HepG2 (cell line): Measurements from ENCODE around the gene PKN2. TPM values are rescaled to one million over a fixed set of nuclear protein-coding genes. Genes with fewer than 3 reads are reported as not detected.

Experiments
- ATAC-seq: fragments of 200-7000 bp; cut with Tn5 transposase; 3 replicates; pipeline ENCODE4 v1.9.1; 2020; ENCODE audit warnings: mild to moderate bottlenecking, moderate library complexity
- BruUV-seq: library from RNA; stranded (reverse); fragments of 400-500 nt; replicated peaks from 2 replicates; lab custom pipeline; 2021; lab: Mats Ljungman, UMichigan
- CTCF ChIA-PET: fragments of 300-600 bp; formaldehyde crosslinking; extraction: SDS; loops from one replicate; lab custom pipeline; 2021; ENCODE audit warnings: low total read pairs, inconsistent platforms, low intra/inter-chr PET ratio; lab: Yijun Ruan, JAX
- POLR2A ChIA-PET: fragments of 350-600 bp; sonication (Branson Sonifier 250); formaldehyde crosslinking; loops from one replicate; lab custom pipeline; 2020; ENCODE audit warnings: antibody characterized with exemption, inconsistent platforms; lab: Yijun Ruan, JAX
- DNase-seq: peaks from one replicate; pipeline ENCODE4 v3.0.0-alpha.2; 2015; ENCODE audit warnings: low spot score
- FAIRE-seq: peaks from 3 replicates; lab custom pipeline; 2011; peaks lifted over from hg19 to GRCh38; lab: Jason Lieb, UNC
- H2AFZ ChIP-seq: one replicate; pipeline ENCODE4 v1.6.1; 2011; ENCODE audit warnings: low read length, inconsistent platforms
- H3K27ac ChIP-seq: fragments of 300-600 bp; 3 replicates; pipeline ENCODE4 v1.8.0; 2011; ENCODE audit warnings: mixed run types, mild to moderate bottlenecking, mixed read lengths, low read length, inconsistent platforms; ENCODE audit not compliant: insufficient read depth; ENCODE audit errors: extremely low read length
- H3K27me3 ChIP-seq, 2 experiments: fragments of 200-600 bp in 1 of 2; 2 replicates in 1 of 2; 3 replicates in 1 of 2; pipeline versions ENCODE4 v1.6.0 to v1.8.0; 2011; ENCODE audit warnings: low read length in 2 of 2, mild to moderate bottlenecking in 2 of 2, moderate library complexity in 2 of 2, inconsistent platforms in 1 of 2; ENCODE audit not compliant: insufficient read depth in 2 of 2, control insufficient read depth in 1 of 2
- H3K36me3 ChIP-seq, 2 experiments: fragments of 200-600 bp in 1 of 2; replicated peaks in 1 of 2; 2 replicates in 1 of 2; 3 replicates in 1 of 2; pipeline versions ENCODE4 v1.5.1 to v1.8.0; 2011; ENCODE audit warnings: low read length in 2 of 2, inconsistent platforms in 1 of 2; ENCODE audit not compliant: insufficient read depth in 2 of 2, control insufficient read depth in 1 of 2
- H3K4me1 ChIP-seq: 2 replicates; pipeline ENCODE4 v1.5.1; 2012; ENCODE audit warnings: low read length, inconsistent platforms; ENCODE audit not compliant: insufficient read depth
- H3K4me2 ChIP-seq: 2 replicates; pipeline ENCODE4 v1.6.0; 2011; ENCODE audit warnings: low read depth, low read length, inconsistent platforms
- H3K4me3 ChIP-seq, 3 experiments: fragments of 200-600 bp in 1 of 3; sonication (generic), shearing (Covaris generic) in 1 of 3; replicated peaks in 1 of 3; 2 replicates each; pipeline ENCODE4 v1.5.1; 2011 to 2016; ENCODE audit warnings: low read length in 3 of 3, inconsistent platforms in 2 of 3, low read depth in 2 of 3, mild to moderate bottlenecking in 2 of 3, control low read depth in 1 of 3, mixed read lengths in 1 of 3; ENCODE audit not compliant: insufficient read depth in 1 of 3
- H3K79me2 ChIP-seq: one replicate; pipeline ENCODE4 v1.6.1; 2011; ENCODE audit warnings: low read length, inconsistent platforms; ENCODE audit not compliant: insufficient read depth
- H3K9ac ChIP-seq: 2 replicates; pipeline ENCODE4 v1.6.0; 2011; ENCODE audit warnings: mild to moderate bottlenecking, low read depth, low read length, inconsistent platforms; ENCODE audit not compliant: insufficient read depth
- H3K9me3 ChIP-seq: 2 replicates; pipeline ENCODE4 v1.5.1; 2012; ENCODE audit warnings: mild to moderate bottlenecking, low read length
- H4K20me1 ChIP-seq: 2 replicates; pipeline ENCODE4 v1.6.0; 2011; ENCODE audit warnings: inconsistent platforms, mild to moderate bottlenecking, low read length, moderate library complexity; ENCODE audit not compliant: insufficient read depth
- BCL3 ChIP-seq: sonication (generic); formaldehyde crosslinking; IDR thresholded peaks from 2 replicates; pipeline ENCODE4 v1.5.1; 2020; ENCODE audit warnings: mild to moderate bottlenecking, missing genetic modification reagents, moderate library complexity
- GMEB1 ChIP-seq: sonication (generic); formaldehyde crosslinking; IDR thresholded peaks from 2 replicates; pipeline ENCODE4 v1.5.1; 2020; ENCODE audit warnings: missing genetic modification reagents, mild to moderate bottlenecking, borderline replicate concordance
- HMG20B ChIP-seq: conservative IDR thresholded peaks from 2 replicates; pipeline ENCODE4 v1.6.1; 2016; ENCODE audit warnings: missing genetic modification reagents, missing compliant biosample characterization
- MLLT10 ChIP-seq: sonication (generic); formaldehyde crosslinking; IDR thresholded peaks from 2 replicates; pipeline ENCODE4 v1.4.0; 2020; ENCODE audit warnings: missing genetic modification reagents
- MZF1 ChIP-seq: sonication (generic); formaldehyde crosslinking; IDR thresholded peaks from 2 replicates; pipeline ENCODE4 v1.8.1; 2023; ENCODE audit warnings: mild to moderate bottlenecking, missing genetic modification reagents, borderline replicate concordance
- NFIC ChIP-seq: IDR thresholded peaks from 2 replicates; pipeline ENCODE4 v1.6.1; 2012; ENCODE audit warnings: mild to moderate bottlenecking, low read length, inconsistent platforms
- PHF20 ChIP-seq: sonication (generic); formaldehyde crosslinking; IDR thresholded peaks from 2 replicates; pipeline ENCODE4 v1.5.0; 2020; ENCODE audit warnings: mild to moderate bottlenecking, missing genetic modification reagents
- SAP130 ChIP-seq: IDR thresholded peaks from 2 replicates; pipeline ENCODE4 v1.6.1; 2016; ENCODE audit warnings: low read depth
- SIX1 ChIP-seq: sonication (generic); formaldehyde crosslinking; IDR thresholded peaks from 2 replicates; pipeline ENCODE4 v1.4.0; 2020; ENCODE audit warnings: missing genetic modification reagents, borderline replicate concordance
- TBX2 ChIP-seq: sonication (generic); formaldehyde crosslinking; IDR thresholded peaks from 2 replicates; pipeline ENCODE4 v1.5.0; 2020; ENCODE audit warnings: missing genetic modification reagents, mild to moderate bottlenecking, borderline replicate concordance
- TSC22D2 ChIP-seq: sonication (generic); formaldehyde crosslinking; IDR thresholded peaks from 2 replicates; pipeline ENCODE4 v1.5.1; 2020; ENCODE audit warnings: missing genetic modification reagents, mild to moderate bottlenecking, borderline replicate concordance
- WIZ ChIP-seq: sonication (generic); formaldehyde crosslinking; IDR thresholded peaks from 2 replicates; pipeline ENCODE4 v1.5.1; 2020; ENCODE audit warnings: mild to moderate bottlenecking, missing genetic modification reagents
- ZBTB39 ChIP-seq: sonication (generic); formaldehyde crosslinking; IDR thresholded peaks from 2 replicates; pipeline ENCODE4 v1.5.0; 2020; ENCODE audit warnings: missing genetic modification reagents
- ZBTB8A ChIP-seq: sonication (generic); formaldehyde crosslinking; IDR thresholded peaks from 2 replicates; pipeline ENCODE4 v1.4.0; 2020; ENCODE audit warnings: mild to moderate bottlenecking, low read depth, missing genetic modification reagents, borderline replicate concordance
- ZKSCAN8 ChIP-seq: IDR thresholded peaks from 2 replicates; pipeline ENCODE4 v1.6.1; 2016; ENCODE audit warnings: borderline replicate concordance, missing genetic modification reagents, missing compliant biosample characterization
- ZNF383 ChIP-seq: sonication (generic); formaldehyde crosslinking; IDR thresholded peaks from 2 replicates; pipeline ENCODE4 v1.4.0; 2020; ENCODE audit warnings: missing genetic modification reagents, mild to moderate bottlenecking, borderline replicate concordance
- ZNF558 ChIP-seq: sonication (generic); formaldehyde crosslinking; IDR thresholded peaks from 2 replicates; pipeline ENCODE4 v1.9.0; 2022; ENCODE audit warnings: mild to moderate bottlenecking, missing genetic modification reagents, borderline replicate concordance
- WGBS: methylation state at CpG from one replicate; pipeline ENCODE4 v1.1.6; 2017; ENCODE audit warnings: low lambda C conversion rate; 5-methylcytosine and 5-hydroxymethylcytosine counted together
- in situ Hi-C: cut with HindIII; loops from 2 replicates; pipeline ENCODE4 v1.10.0; 2017; ENCODE audit warnings: low pct_unique_long_range_greater_than_20kb; ENCODE audit not compliant: extremely low pct_ligation_motif_present
- intact Hi-C: fragments of 100-400 bp; cut with micrococcal nuclease; formaldehyde crosslinking; loops from one replicate; pipeline ENCODE4 v1.10.0; 2022; ENCODE audit not compliant: unreplicated experiment
- polyA plus RNA-seq, 8 experiments: library from polyadenylated mRNA; depleted of rRNA in 3 of 8; stranded (reverse) in 7 of 8; unstranded in 1 of 8; fragments of >200 nt; fragmentation: Illumina TruSeq in 4 of 8; extraction: Trizol in 4 of 8; gene quantifications; 2 replicates each; pipeline versions ENCODE4 v1.2.1 to v1.2.3, GENCODE V29; 2011 to 2016; ENCODE audit warnings: low read depth in 4 of 8, missing spikeins in 1 of 8, mixed read lengths in 1 of 8; ENCODE audit not compliant: insufficient read depth in 1 of 8
- total RNA-seq, 5 experiments: library from RNA; depleted of rRNA; stranded (reverse); fragments of >200 nt; fragmentation: Illumina TruSeq; extraction: Trizol; gene quantifications; 2 replicates each; pipeline ENCODE4 v1.2.3, GENCODE V29; 2016; ENCODE audit warnings: low read depth in 1 of 5

PKN2 gene
- total and polyA plus RNA-seq, 2 of the 13 experiments (the other 11 are each of a cell fraction or from before 2014, with no cell fraction given): 17.0 to 29.4 TPM

GRCh38 chr1:88647749-88648415, 36.2 kb upstream of the PKN2 start (continued):
- TF ChIP-seq BCL3: no peak
- TF ChIP-seq ZBTB39 (CRISPR knock-in tag): no peak
- TF ChIP-seq HMG20B (CRISPR knock-in tag): no peak
- no peak for TF ChIP-seq NFIC

GRCh38 chr1:88648706-88649105, 35.4 kb upstream of the PKN2 start:
- no peak overlapping the region for H2AFZ ChIP-seq
- no peak overlapping the region for H3K4me3 ChIP-seq
- in situ Hi-C loops: no loop called here
- no peaks in the 10 kb centered on the region; a peak in 1 of 5 replicates for H3K36me3 ChIP-seq
- H3K9ac ChIP-seq: no peak overlapping the region
- H3K27me3 ChIP-seq: peaks cover 0 to 1% of the 10 kb centered on the region in 2 experiments; a peak in 1 of 5 replicates
- CTCF ChIA-PET: no interaction called here
- DNase-seq: no peak
- H4K20me1 ChIP-seq: no peaks in the 10 kb centered on the region
- H3K27ac ChIP-seq: no peak overlapping the region
- no peak for TF ChIP-seq TBX2 (CRISPR knock-in tag)
- no peak for TF ChIP-seq SIX1
- TF ChIP-seq MZF1 (CRISPR knock-in tag): no peak
- no peak for TF ChIP-seq SAP130 (CRISPR knock-in tag)
- TF ChIP-seq TSC22D2 (CRISPR knock-in tag): no peak
- TF ChIP-seq ZBTB8A: no peak
- no peak for TF ChIP-seq WIZ
- TF ChIP-seq GMEB1 (CRISPR knock-in tag): no peak
- TF ChIP-seq ZKSCAN8 (CRISPR knock-in tag): no peak
- TF ChIP-seq ZNF383: no peak
- TF ChIP-seq ZNF558 (CRISPR knock-in tag): no peak
- no peak for TF ChIP-seq MLLT10 (CRISPR knock-in tag)
- no peak for TF ChIP-seq PHF20
- TF ChIP-seq, all 625 proteins: peak for 0
- H3K9me3 ChIP-seq: no peaks in the 10 kb centered on the region
- WGBS: 32% methylated on average over 2 of the region's 2 CpGs
- ATAC-seq: no peak
- POLR2A ChIA-PET: no interaction called here
- intact Hi-C loops: no loop called here
- FAIRE-seq: no peak
- no TSS peak for BruUV-seq
- peaks cover 10% of the 10 kb centered on the region for H3K4me1 ChIP-seq
- H3K79me2 ChIP-seq: no peaks in the 10 kb centered on the region
- H3K4me2 ChIP-seq: no peak overlapping the region
